Measurements from ENCODE around the gene PDE10A.

DNA sequence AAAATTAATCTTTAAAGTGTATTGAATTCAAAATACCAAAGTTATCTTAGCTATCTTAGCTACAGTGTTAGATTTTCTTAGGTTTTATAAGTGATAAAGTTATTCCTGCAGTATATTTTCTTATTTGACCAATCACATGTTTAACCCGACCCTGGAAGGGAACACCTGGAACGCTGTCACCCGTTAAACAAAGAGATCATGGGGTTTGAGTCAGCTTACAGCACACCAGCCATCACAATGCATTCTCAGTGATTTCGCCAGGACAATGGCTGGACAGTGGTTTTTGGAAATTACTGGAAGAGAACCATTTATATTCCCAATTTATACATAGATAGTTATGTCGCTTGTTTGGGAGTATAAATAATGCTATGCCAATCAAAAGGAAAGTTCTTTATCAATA is 364.2 kb downstream of the PDE10A start:
- no peak for TF ChIP-seq EZH2 (IDR thresholded peaks at IDR 0.05)
- TF ChIP-seq POLR2AphosphoS5 (IDR thresholded peaks at IDR 0.05; ENCODE audit: borderline replicate concordance, low read depth, low read length), result no peak
- no peak for TF ChIP-seq FOXP2 (optimal IDR thresholded peaks at IDR 0.05; ENCODE audit: control extremely low read depth, extremely low read length, insufficient read depth)

Measured in SK-N-MC (cell line).